AG10803 (cell line): ENCODE measurements around the gene PFN4.

Source experiments
- DNase-seq: peaks from one replicate; pipeline ENCODE4 v3.0.0; 2010; ENCODE audit warnings: low read depth
- H3K4me3 ChIP-seq: 2 replicates; pipeline ENCODE4 v1.5.1; 2011; ENCODE audit warnings: mild to moderate bottlenecking, low read length, control low read depth
- CTCF ChIP-seq: conservative IDR thresholded peaks from 2 replicates; pipeline ENCODE4 v1.5.1; 2011; ENCODE audit warnings: mild to moderate bottlenecking, low read length, control low read depth, inconsistent platforms

The PFN4 gene

GRCh38 chr2:24085200-24085489 is 38.0 kb downstream of the PFN4 start:
- TF ChIP-seq CTCF = no peak
- peak overlapping the region; percentile 79 for H3K4me3 ChIP-seq
- DNase-seq = peak; percentile 38

GRCh38 chr2:24084386-24085199 is 38.5 kb downstream of the PFN4 start, which contains the start of gene TP53I3:
TP53I3 (minus strand) TSS chr2:24084834; CDS start chr2:24084326, 508 bp downstream.
- H3K4me3 ChIP-seq = peak within 1 kb of the TSS; percentile 79
- DNase-seq = peak; percentile 86
- peak; percentile 54 for TF ChIP-seq CTCF

GRCh38 chr2:24083567-24084385 is 39.4 kb downstream of the PFN4 start:
- peak; percentile 22 for TF ChIP-seq CTCF
- peak; percentile 79 for DNase-seq
- H3K4me3 ChIP-seq = peak overlapping the region; percentile 79

GRCh38 chr2:24082787-24083566 is 40.2 kb downstream of the PFN4 start:
- H3K4me3 ChIP-seq = peak overlapping the region; percentile 79
- TF ChIP-seq CTCF = no peak
- DNase-seq = no peak

- TF ChIP-seq CTCF = no peak
- peak; percentile 53 for DNase-seq
- no peak overlapping the region for H3K4me3 ChIP-seq
Measured at GRCh38 chr2:24080701-24081100, 42.4 kb downstream of the PFN4 start.

DNA sequence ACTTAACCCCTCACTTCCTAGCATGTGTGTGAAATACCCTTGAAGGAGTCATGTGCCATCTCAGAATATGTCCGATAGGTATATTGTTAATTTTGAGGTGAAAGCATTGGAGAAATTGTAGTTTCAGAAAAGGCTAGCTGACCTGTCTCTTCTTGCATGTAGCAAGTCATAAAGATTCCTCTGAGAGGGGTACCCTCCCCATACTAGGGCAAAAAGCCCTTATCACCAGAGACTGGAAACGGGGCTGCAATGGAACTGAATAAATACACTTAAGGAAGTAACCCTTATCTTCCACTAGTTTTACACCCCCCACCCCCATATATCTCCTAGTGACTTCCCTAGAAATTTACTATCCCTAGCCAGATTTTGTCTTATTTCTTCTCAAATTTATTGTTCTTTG is 45.3 kb downstream of the PFN4 start:
- peak overlapping the region; percentile 98 for H3K4me3 ChIP-seq
- no peak for DNase-seq
- no peak for TF ChIP-seq CTCF
